Prostate gland (tissue), 2 donors: Measurements from ENCODE around the gene GOPC.

Experiments
- CTCF ChIP-seq, 4 experiments: fragments of 200-600 bp in 2 of 4; fragments of 450-650 bp in 2 of 4; sonication (generic) in 2 of 4; IDR thresholded peaks; 1 replicate in 3 of 4; 2 replicates in 1 of 4; pipeline ENCODE4 v1.5.1; 2016 to 2019; ENCODE audit warnings: antibody characterized with exemption in 4 of 4, mild to moderate bottlenecking in 2 of 4, moderate library complexity in 2 of 4
- POLR2A ChIP-seq: fragments of 450-650 bp; IDR thresholded peaks from one replicate; pipeline ENCODE4 v1.6.1; 2016; ENCODE audit warnings: antibody characterized with exemption, mild to moderate bottlenecking
- POLR2AphosphoS5 ChIP-seq: sonication (generic); formaldehyde crosslinking; IDR thresholded peaks from one replicate; pipeline ENCODE4 v1.6.1; 2017; ENCODE audit warnings: antibody characterized with exemption

- no peak for TF ChIP-seq POLR2A
- no peak for TF ChIP-seq POLR2AphosphoS5
- no peak for TF ChIP-seq CTCF (IDR thresholded peaks at IDR 0.05)
Observed at GRCh38 chr6:117545161-117545595, 57.1 kb downstream of the GOPC start.
